T-helper 1 cell (primary cell): Measurements from ENCODE around the gene TENM3.
A peak's percentile ranks its signal among the peaks of the same experiment; 100 is the strongest.

ENCODE experiments used
- DNase-seq, 5 donors: peaks; one replicate each; pipeline ENCODE4 v3.0.0-alpha.2; 2012 to 2020

Gene TENM3

GRCh38 chr4:182413550-182413949, 170.3 kb downstream of the TENM3 start:
- DNase-seq = no peak

- DNase-seq = no peak
Measured at GRCh38 chr4:182415116-182415515, 171.9 kb downstream of the TENM3 start.

GRCh38 chr4:182416067-182416466, 172.9 kb downstream of the TENM3 start:
- DNase-seq = no peak

- no peak for DNase-seq
Measured at GRCh38 chr4:182418054-182418734, 175.0 kb downstream of the TENM3 start.

- no peak for DNase-seq
Measured at GRCh38 chr4:182420189-182420588, 177.0 kb downstream of the TENM3 start.

GRCh38 chr4:182421753-182422152, 178.6 kb downstream of the TENM3 start:
- no peak for DNase-seq

- DNase-seq = no peak
Measured at GRCh38 chr4:182425302-182425701, 182.1 kb downstream of the TENM3 start.

- DNase-seq = no peak
Measured at GRCh38 chr4:182426901-182427300, 183.7 kb downstream of the TENM3 start.

GRCh38 chr4:182427554-182427953, 184.4 kb downstream of the TENM3 start:
- DNase-seq = no peak

GRCh38 chr4:182429896-182430295, 186.7 kb downstream of the TENM3 start:
- no peak for DNase-seq

- no peak for DNase-seq
Measured at GRCh38 chr4:182432819-182433218, 189.6 kb downstream of the TENM3 start.

GRCh38 chr4:182434720-182435119, 191.5 kb downstream of the TENM3 start:
- DNase-seq = no peak

- no peak for DNase-seq
Measured at GRCh38 chr4:182435401-182435800, 192.2 kb downstream of the TENM3 start.

- DNase-seq = no peak
Measured at GRCh38 chr4:182443070-182443469, 199.9 kb downstream of the TENM3 start.

- DNase-seq = no peak
Measured at GRCh38 chr4:182447767-182448280, 204.6 kb downstream of the TENM3 start.

- peak in 3 of 5 donors; percentile 1 to 10 (median 6) for DNase-seq
Measured at GRCh38 chr4:182448281-182449151, 205.3 kb downstream of the TENM3 start.

- DNase-seq = no peak
Measured at GRCh38 chr4:182449186-182449929, 206.2 kb downstream of the TENM3 start.

GRCh38 chr4:182449930-182450439, 206.8 kb downstream of the TENM3 start:
- no peak for DNase-seq

GRCh38 chr4:182451441-182451840, 208.2 kb downstream of the TENM3 start:
- no peak for DNase-seq

- DNase-seq = no peak
Measured at GRCh38 chr4:182453830-182454229, 210.6 kb downstream of the TENM3 start.

GRCh38 chr4:182454440-182455013, 211.3 kb downstream of the TENM3 start:
- no peak for DNase-seq

- DNase-seq = no peak
Measured at GRCh38 chr4:182465114-182465513, 221.9 kb downstream of the TENM3 start.

GRCh38 chr4:182465979-182466378, 222.8 kb downstream of the TENM3 start:
- DNase-seq = no peak
